Activated CD4-positive, alpha-beta T cell treated with anti-CD3 and anti-CD28 coated beads for 48 hours (primary cell): Measurements from ENCODE around the gene SGO1.

Experiments used
- DNase-seq: peaks from one replicate; pipeline ENCODE4 v3.0.0-alpha.2; 2020

SGO1 gene

DNA sequence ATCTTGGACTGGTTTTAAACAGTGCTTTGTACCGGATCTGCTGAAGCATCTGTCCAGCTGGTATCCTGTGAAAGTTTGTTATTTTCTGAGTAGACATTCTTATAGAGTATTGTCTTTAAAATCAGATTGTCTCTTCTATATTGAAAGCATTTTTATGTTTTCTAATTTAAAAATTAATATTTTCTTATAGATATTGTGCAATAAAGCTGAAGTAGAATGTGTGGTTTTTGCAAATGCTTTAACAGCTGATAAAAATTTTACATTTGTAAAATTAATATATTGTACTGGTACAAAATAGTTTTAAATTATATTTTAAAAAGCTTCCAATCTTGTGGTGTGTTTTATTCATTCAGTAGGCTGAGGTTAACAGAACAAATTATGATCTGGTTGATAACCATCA lies 31.9 kb downstream of the SGO1 start:
- no peak for DNase-seq

- DNase-seq: no peak
Measured at GRCh38 chr3:20148466-20148865, 37.5 kb downstream of the SGO1 start.

- no peak for DNase-seq
Measured at GRCh38 chr3:20147361-20147760, 38.6 kb downstream of the SGO1 start.

DNA sequence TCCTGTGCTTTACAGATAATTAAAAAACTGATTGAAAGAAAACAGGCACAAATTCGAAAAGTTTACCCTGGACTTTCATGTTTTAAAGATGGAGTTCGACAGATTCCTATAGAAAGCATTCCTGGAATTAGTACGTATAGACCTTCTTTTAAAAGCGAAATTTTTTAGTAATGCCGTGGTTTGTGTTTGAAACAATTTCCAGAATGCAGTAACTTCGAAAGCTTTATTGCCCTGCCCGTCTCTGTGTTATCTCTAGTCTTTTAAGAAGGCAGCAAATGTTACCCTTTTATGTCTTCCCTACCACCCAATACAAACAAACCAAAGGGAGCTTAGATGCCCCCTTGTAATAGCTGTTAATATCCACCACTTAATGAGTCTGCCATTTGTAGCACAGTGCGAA lies 39.7 kb downstream of the SGO1 start:
- no peak for DNase-seq

- DNase-seq: no peak
Measured at GRCh38 chr3:20145874-20146273, 40.1 kb downstream of the SGO1 start.

GRCh38 chr3:20143519-20143918 lies 42.5 kb downstream of the SGO1 start:
- no peak for DNase-seq

DNA sequence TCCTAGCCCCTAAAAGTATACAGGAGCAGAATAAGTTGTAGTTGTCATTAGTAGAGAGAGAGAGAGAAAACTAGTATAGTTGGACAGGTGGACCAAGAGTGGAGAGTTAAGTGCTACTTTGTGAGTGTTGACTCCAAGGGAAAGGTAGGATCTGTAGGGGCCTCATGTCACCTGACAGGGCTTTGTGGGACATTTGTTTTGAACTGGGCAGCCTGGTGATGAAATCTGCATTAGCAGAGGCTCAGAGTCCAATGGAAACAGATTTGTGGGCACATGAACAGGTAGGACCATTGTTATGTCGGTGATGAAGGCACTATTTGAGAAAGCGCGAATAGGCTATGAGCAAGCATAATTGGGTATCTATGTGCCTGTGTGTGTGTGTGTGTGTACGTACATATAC lies 43.5 kb downstream of the SGO1 start:
- no peak for DNase-seq

DNA sequence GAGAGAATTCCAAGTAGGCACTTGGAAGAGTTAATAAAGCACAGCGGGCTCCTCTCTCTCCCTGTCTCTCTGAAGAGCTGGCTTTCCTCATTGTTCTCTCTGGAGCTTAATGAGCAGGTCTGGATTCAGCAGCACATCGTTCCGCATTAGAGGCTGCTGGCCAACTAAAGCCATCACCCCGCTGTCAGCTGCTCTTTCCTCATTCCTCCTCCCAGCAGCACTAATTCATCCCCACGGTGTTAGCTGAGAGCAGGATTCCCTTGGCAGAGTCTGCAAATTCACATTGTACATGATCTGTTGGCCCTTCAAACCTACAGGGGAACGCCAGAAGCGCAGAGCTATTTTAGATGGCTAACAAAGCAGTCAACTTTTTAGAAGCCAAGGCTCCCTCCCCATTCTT lies 44.2 kb downstream of the SGO1 start:
- DNase-seq: no peak

GRCh38 chr3:20141316-20141715 lies 44.7 kb downstream of the SGO1 start:
- no peak for DNase-seq

DNA sequence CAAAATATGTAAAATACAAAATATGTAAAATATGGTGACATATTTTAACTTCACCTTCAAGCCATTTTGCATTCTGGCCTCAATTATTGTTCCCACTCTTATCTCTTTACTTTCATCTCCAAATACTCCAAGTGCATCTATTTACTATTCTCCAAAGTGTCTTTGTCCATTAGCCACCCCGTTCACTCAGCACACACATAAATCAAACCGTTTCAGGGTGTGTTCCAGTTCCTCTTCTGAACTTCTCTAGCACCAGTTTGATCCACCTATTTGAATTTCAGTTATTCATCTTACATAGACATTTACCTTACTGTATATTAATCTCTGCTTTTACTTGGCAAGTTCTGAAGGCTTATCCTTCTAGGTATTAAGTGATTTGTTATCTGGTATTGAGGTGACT lies 45.1 kb downstream of the SGO1 start:
- DNase-seq: no peak

DNA sequence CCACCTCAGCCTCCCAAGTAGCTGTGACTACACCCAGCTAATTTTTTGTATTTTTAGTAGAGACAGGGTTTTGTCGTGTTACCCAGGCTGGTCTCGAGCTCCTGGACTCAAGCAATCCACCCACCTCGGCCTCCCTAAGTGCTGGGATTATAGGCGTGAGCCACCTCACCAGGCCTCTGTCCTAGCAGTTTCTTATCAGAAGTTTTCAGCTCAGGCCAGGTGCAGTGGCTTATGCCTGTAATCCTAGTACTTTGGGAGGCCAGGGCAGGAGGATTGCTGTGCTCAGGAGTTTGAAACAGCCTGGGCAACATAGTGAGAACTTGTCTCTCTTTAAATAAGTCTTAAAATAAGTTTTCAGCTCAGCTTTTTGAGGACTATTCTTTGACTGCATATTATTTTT lies 48.4 kb downstream of the SGO1 start:
- no peak for DNase-seq

DNA sequence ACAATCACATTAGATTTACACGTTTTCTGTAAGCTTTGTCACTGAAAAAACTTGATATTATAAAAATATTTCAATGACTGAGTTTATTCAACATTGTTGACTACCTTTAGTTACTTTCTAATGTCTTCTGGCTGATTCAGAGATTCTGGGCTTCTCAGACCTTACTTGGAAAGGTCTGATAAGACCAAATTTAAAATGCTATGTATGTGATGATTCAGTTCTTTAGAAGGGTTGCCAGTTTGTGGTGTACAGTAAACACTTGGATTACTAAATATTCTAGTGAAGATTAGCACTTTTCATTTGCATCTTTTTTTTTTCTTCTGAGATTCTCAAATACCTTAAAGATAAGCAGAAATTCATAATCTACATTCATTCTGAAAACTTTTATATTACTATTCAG lies 49.8 kb downstream of the SGO1 start:
- no peak for DNase-seq

- DNase-seq: no peak
Measured at GRCh38 chr3:20130106-20130505, 55.9 kb downstream of the SGO1 start.

DNA sequence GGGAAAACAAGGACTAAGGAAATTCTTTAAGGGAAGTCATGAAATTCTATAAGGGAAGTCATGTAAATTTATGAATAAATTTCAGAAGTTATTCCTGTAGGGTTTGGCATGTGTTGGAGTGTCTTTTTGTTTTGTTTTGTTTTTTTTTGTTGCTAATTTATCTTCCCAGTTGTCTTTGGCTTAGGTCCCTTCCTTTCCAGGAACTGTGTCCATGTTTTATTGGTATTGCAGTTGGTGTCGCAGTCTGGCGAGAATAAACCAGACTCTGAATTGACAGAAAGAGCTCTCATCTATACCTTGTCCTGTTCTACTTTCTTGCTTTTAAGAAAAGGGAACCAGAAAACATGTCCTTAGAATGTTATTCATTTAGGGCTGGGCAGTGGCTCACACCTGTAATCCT lies 57.6 kb downstream of the SGO1 start:
- no peak for DNase-seq

DNA sequence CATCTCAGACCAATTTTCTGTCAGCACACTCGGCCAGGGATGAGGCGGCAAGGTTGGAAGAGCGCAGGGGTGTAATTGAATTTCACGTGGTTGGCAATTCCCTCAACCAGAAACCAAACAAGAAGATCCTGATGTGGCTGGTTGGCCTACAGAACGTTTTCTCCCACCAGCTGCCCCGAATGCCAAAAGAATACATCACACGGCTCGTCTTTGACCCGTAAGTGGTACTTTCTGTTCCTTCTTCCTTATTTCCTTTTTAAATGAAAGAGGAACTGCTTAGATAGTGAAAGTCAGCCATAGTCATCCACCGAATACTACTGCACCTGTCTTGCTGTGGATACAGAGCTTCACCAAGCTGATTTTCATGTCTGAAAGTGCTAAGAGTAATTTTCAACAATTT lies 60.1 kb downstream of the SGO1 start:
- DNase-seq: no peak

GRCh38 chr3:20125289-20125688 lies 60.7 kb downstream of the SGO1 start:
- DNase-seq: no peak

GRCh38 chr3:20123131-20123652 lies 62.8 kb downstream of the SGO1 start:
- no peak for DNase-seq

GRCh38 chr3:20121088-20121487 lies 64.9 kb downstream of the SGO1 start:
- no peak for DNase-seq
